NCI-H2029 treated with DMSO at 0.1 percent for 48 hours (cell line): ENCODE data around the gene SATB1.

Experiments used
- DNase-seq: peaks from one replicate; lab custom pipeline; 2025; lab: John Stamatoyannopoulos, UW

The SATB1 gene

GRCh38 chr3:18431266-18431665 lies 6.1 kb upstream of the SATB1 start:
- peak; percentile 61 for DNase-seq

- no peak for DNase-seq
These were observed 4.0 kb upstream of the SATB1 start for GRCh38 chr3:18428991-18429745.

GRCh38 chr3:18428036-18428435 lies 2.9 kb upstream of the SATB1 start:
- DNase-seq, result no peak

GRCh38 chr3:18426597-18427193 lies 1.6 kb upstream of the SATB1 start:
- peak; percentile 40 for DNase-seq

GRCh38 chr3:18425641-18426257 lies 610 bp upstream of the SATB1 start:
- DNase-seq, result peak; percentile 88

- no peak for DNase-seq
These were observed 868 bp downstream of the SATB1 start for GRCh38 chr3:18424213-18424728.

- peak; percentile 64 for DNase-seq
These were observed 1.5 kb downstream of the SATB1 start for GRCh38 chr3:18423401-18424212.

- no peak for DNase-seq
These were observed 2.2 kb downstream of the SATB1 start for GRCh38 chr3:18422972-18423371.

GRCh38 chr3:18420555-18420954 lies 4.6 kb downstream of the SATB1 start:
- DNase-seq, result no peak

- no peak for DNase-seq
These were observed 5.9 kb downstream of the SATB1 start for GRCh38 chr3:18419232-18419631.

- DNase-seq, result peak; percentile 27
These were observed 7.1 kb downstream of the SATB1 start for GRCh38 chr3:18417904-18418572.

- no peak for DNase-seq
These were observed 8.8 kb downstream of the SATB1 start for GRCh38 chr3:18416332-18416731.

GRCh38 chr3:18415839-18416238 lies 9.3 kb downstream of the SATB1 start:
- DNase-seq, result no peak

GRCh38 chr3:18415167-18415566 lies 10.0 kb downstream of the SATB1 start:
- no peak for DNase-seq

- DNase-seq, result no peak
These were observed 12.5 kb downstream of the SATB1 start for GRCh38 chr3:18412684-18413083.

- DNase-seq, result no peak
These were observed 13.6 kb downstream of the SATB1 start for GRCh38 chr3:18411541-18411940.

GRCh38 chr3:18410205-18410604 lies 14.9 kb downstream of the SATB1 start:
- no peak for DNase-seq

- DNase-seq, result no peak
These were observed 15.9 kb downstream of the SATB1 start for GRCh38 chr3:18409266-18409665.

- no peak for DNase-seq
These were observed 20.0 kb downstream of the SATB1 start for GRCh38 chr3:18405141-18405540.

GRCh38 chr3:18403061-18403460 lies 22.1 kb downstream of the SATB1 start:
- DNase-seq, result no peak

- DNase-seq, result no peak
These were observed 22.8 kb downstream of the SATB1 start for GRCh38 chr3:18402239-18402799.
